IPS-15b (cell line): ENCODE results near the gene GNL2.
"Not testable (repeated sequence)": the region's sequence is repeated elsewhere in the genome, so short reads cannot be mapped to it uniquely, and the experiment has no call there.

Experiments used
- H3K27me3 ChIP-seq: one replicate; pipeline ENCODE4 v1.6.1; 2013; ENCODE audit warnings: low read length; ENCODE audit not compliant: control insufficient read depth, insufficient read depth
- H3K36me3 ChIP-seq: one replicate; pipeline ENCODE4 v1.6.1; 2013; ENCODE audit warnings: low read length; ENCODE audit not compliant: control insufficient read depth, insufficient read depth
- H3K4me1 ChIP-seq: one replicate; pipeline ENCODE4 v1.6.1; 2013; ENCODE audit warnings: mild to moderate bottlenecking, low read length; ENCODE audit not compliant: control insufficient read depth, insufficient read depth
- H3K4me3 ChIP-seq: one replicate; pipeline ENCODE4 v1.5.1; 2013; ENCODE audit warnings: low read depth, low read length
- H3K9ac ChIP-seq: one replicate; pipeline ENCODE4 v1.6.1; 2013; ENCODE audit warnings: low read depth, mild to moderate bottlenecking, low read length
- H3K9me3 ChIP-seq: one replicate; pipeline ENCODE4 v1.6.1; 2013; ENCODE audit warnings: mild to moderate bottlenecking, low read length; ENCODE audit not compliant: control insufficient read depth, insufficient read depth

Gene GNL2

DNA sequence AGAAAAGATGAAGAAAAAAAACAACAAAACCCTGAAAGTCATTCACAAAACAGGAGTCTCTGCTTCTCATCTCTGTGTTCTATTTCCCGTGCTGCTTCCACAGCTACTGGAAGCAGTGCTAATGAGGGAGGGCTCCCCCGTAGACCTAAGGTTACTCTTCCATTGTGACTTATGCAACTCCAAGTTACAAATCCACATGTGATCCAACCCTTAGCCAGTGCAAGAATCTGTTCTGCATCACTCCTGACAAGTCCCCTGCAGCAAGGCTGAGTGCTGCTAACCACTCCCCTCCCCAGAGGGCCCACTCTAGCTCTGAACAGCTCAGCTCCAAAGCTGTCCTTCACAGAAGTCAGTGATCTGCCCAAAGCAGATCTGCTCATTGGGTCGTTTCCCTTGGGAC, 28.7 kb downstream of the GNL2 start:
- H3K27me3 ChIP-seq: no peaks in the 10 kb centered on the region
- no peaks in the 10 kb centered on the region for H3K9me3 ChIP-seq
- peaks cover 42% of the 10 kb centered on the region for H3K36me3 ChIP-seq
- H3K9ac ChIP-seq: no peak overlapping the region
- H3K4me3 ChIP-seq: no peak overlapping the region
- H3K4me1 ChIP-seq: no peaks in the 10 kb centered on the region

DNA sequence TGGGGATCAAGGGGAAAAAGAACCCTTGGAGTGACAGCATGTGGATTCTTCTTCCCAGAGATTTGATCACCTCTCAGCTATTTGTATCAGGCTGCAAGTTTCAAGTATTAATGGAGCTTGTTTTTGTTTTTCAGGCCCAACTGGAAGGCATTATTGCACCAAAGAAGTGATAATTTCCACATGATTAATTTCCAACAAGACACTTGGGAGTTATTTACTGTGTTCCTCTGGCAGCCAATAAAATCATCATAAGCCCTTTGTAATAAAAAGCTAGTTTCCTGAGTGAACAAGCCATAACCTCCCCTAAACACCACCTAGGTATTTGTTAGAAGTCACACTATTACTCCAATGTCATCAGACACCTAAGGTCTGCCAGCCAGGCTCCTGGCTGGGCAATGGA, 30.8 kb downstream of the GNL2 start:
- Histone ChIP-seq H3K4me1 (no peaks in the 10 kb centered on the region), H3K9ac (no peak overlapping the region), H3K9me3 (no peaks in the 10 kb centered on the region), H3K36me3 (peaks cover 30% of the 10 kb centered on the region), H3K27me3 (no peaks in the 10 kb centered on the region), H3K4me3 (no peak overlapping the region)

DNA sequence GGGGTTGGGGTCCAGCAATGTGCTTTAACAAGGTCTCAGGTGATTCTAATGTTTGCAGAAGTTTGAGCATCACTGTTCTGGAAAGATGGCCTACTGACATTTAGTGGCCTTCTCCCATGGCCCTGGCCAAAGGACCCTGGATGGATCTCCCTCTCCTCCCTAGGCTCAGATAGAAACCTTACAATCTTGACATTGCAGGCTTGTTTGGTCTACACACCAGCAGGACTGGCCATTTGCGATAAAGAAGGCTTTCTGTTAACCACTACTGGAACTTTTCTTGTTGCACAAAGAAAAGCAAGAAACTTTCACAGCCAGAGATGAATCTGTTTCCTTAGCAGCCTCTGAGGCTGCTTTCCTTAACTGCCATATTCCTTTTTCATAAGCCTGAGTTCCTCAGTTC, 32.8 kb downstream of the GNL2 start:
- Histone ChIP-seq H3K4me3 (no peak overlapping the region), H3K9ac (no peak overlapping the region), H3K27me3 (no peaks in the 10 kb centered on the region), H3K9me3 (no peaks in the 10 kb centered on the region), H3K4me1 (no peaks in the 10 kb centered on the region), H3K36me3 (peaks cover 23% of the 10 kb centered on the region)

DNA sequence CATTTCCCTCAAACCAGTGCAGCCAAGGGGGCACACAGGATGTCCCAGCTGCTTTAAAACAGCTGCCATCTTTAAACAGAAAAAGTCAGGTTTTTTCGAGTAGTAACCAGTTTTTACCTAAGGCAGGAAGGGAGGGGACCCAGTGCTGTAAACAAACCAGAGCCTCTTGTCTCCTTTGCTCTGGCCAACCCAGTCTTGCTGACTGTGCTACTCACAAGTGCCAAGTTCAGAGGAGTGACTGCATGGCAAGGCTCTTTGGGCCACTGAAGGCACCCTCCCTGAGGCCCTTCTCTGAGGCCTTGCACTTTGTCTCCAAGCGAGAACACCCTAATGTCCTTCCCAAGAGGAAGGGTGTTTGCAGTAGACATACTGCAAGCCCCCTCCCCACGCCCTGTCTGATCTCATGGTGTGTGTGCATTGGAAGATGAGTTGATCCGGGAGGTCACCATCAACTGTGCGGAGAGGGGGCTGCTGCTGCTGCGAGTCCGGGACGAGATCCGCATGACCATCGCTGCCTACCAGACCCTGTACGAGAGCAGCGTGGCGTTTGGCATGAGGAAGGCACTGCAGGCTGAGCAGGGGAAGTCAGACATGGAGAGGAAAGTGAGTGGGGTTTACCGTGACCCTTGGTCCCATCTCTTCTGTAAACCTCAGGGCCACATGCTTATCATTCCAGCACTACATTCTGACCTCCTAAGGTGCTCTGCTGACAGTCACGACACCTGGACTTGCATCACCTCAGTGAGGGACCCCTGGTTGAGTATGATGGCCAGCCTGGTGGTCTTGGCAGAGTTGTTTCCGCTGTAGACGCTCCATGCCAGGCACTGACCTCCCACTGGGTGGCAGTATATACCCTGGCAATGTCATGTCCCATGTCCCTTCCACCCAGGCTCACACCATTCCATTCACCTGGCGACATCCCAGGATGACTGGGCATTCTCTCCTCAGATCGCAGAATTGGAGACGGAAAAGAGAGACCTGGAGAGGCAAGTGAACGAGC, 34.3 kb downstream of the GNL2 start:
- Histone ChIP-seq H3K4me1 (peaks cover 1% of the 10 kb centered on the region), H3K9me3 (no peaks in the 10 kb centered on the region), H3K9ac (no peak overlapping the region), H3K36me3 (peaks cover 9% of the 10 kb centered on the region), H3K4me3 (no peak overlapping the region), H3K27me3 (no peaks in the 10 kb centered on the region)

DNA sequence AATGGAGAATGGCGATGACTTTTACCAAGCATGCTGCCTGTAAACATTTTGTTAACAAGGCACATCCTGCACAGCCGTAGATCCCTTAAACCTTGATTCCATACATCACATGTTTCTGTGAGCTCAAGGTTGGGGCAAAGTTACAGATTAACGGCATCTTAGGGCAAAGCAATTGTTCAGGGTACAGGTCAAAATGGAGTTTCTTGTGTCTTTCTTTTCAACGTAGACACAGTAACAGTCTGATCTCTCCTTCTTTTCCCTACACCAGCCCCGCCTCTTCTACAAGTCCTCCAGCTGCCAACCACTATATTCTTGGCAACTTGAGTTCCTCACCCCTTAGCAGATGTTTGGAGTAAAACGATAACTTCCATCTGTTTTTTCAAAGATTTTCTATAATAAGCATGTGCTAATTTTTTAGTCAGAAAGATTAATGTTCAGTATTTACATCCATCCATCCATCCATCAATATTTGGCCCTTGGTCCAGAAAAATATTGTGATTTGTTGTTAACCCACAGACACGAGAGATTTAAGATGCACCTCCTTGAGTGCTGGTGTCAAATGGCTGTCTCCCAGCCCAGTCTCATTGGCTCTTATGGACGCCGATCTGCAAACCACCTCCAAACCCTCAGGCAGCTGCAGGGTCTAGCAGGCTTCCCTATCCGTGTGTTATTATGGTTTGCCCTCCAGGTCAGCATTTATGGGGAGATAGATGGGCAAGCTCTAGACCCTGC, 35.2 kb downstream of the GNL2 start:
- Histone ChIP-seq H3K4me3 (no peak overlapping the region), H3K9ac (no peak overlapping the region), H3K27me3 (no peaks in the 10 kb centered on the region), H3K4me1 (peaks cover 2% of the 10 kb centered on the region), H3K36me3 (peaks cover 4% of the 10 kb centered on the region), H3K9me3 (no peaks in the 10 kb centered on the region)

DNA sequence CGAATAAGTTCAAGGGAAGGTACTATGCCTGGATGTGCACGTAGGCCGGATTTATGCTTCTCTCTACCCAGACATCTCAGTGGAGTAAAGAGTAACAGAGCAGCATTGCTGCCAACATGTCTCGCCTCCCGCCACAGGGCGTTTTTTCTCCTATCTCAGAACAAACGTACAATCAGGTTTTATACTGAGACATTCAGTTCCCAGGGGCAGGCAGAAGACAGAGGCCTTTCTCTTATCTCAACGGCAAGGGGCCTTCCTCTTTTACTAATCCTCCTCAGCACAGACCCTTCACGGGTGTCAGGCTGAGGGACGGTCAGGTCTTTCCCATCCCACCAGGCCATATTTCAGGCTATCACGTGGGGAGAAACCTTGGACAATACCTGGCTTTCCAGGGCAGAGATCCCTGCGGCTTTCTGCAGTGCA, 35.8 kb downstream of the GNL2 start:
- not testable (repeated sequence) for H3K36me3 ChIP-seq, H3K27me3 ChIP-seq, H3K9me3 ChIP-seq, H3K9ac ChIP-seq, H3K4me1 ChIP-seq, H3K4me3 ChIP-seq

DNA sequence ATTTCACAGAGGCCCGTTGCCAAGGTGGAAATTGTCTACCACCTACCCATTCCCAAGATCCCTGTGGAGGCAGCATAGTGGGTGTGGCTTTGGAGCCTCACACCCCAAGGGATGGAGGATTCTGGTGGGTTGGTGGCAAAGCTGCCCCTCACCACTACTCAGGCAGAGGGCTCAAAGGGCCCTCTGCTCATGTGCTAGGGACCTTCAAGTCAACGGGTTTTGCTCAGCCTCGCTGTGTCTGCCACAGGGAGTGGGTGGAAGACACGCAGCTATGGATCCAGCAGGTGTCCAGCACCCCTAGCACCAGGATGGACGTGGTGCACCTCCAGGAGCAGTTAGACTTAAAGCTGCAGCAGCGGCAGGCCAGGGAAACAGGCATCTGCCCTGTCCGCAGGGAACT, 36.7 kb downstream of the GNL2 start:
- H3K9ac ChIP-seq: no peak overlapping the region
- peaks cover 2% of the 10 kb centered on the region for H3K4me1 ChIP-seq
- no peaks in the 10 kb centered on the region for H3K27me3 ChIP-seq
- H3K9me3 ChIP-seq: no peaks in the 10 kb centered on the region
- peaks cover 4% of the 10 kb centered on the region for H3K36me3 ChIP-seq
- no peak overlapping the region for H3K4me3 ChIP-seq

DNA sequence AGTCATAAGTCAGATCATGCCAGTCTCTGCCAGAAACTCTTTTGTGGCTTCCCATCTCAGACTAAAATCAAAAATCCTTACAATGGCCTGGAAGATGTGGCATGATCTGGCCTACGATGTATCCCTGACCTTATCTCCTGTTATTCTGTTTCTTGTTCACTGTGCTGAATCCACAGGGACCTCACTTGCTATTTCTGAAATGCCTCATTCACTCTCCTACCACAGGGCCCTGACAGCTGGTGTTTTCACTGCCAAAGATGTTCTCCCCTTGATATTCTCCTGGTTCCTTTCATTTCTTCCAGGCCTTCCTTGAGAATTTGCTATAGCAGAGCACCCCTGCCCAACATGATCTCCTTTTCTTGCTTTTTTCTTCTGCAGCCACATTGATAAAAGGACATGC, 37.3 kb downstream of the GNL2 start:
- H3K36me3 ChIP-seq: peaks cover 4% of the 10 kb centered on the region
- no peaks in the 10 kb centered on the region for H3K9me3 ChIP-seq
- peaks cover 2% of the 10 kb centered on the region for H3K4me1 ChIP-seq
- no peak overlapping the region for H3K4me3 ChIP-seq
- H3K9ac ChIP-seq: no peak overlapping the region
- H3K27me3 ChIP-seq: no peaks in the 10 kb centered on the region

DNA sequence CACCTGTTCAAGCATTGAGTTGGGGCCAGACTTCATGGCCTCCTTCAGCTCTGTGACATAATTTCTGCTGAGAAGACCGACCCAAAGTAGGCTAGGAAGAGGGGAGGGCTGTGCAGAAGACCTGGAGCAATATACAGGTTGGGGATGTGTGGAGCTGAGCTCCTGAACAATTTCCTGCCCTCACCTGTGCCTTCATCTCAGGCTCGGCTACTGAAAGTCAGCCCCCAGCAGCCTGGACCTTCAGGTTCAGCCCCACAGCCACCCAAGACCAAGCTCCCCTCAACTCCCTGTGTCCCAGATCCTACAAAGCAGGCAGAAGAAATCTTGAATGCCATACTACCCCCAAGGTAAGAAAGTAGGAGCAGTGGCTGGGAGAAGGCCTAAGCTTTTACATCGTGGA, 38.3 kb downstream of the GNL2 start:
- Histone ChIP-seq H3K4me3 (peak overlapping the region; percentile 62), H3K36me3 (peaks cover 4% of the 10 kb centered on the region), H3K9ac (peak overlapping the region; percentile 42), H3K27me3 (no peaks in the 10 kb centered on the region), H3K9me3 (no peaks in the 10 kb centered on the region), H3K4me1 (peaks cover 6% of the 10 kb centered on the region)

DNA sequence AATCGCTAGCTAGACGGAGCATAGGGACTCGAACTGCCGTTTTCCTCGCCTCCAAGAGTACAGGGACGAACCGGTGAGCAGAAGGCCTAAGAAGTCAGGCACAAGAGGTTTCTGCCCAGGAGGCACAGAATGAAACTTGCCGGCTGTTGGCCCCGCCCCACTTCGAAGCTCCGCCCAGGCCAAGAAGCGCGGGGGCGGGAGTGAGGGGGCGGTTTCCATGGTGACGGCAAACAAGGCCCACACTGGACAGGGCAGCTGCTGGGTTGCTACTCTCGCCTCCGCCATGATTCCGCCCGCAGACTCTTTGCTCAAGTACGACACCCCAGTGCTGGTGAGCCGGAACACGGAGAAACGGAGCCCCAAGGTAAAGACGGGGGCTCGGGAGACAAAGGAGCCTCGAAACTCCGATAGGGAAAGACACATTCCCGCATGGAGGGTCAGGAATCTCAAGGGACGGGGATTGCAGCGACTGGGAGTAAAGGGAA, 39.0 kb downstream of the GNL2 start, which contains the start of gene DNALI1:
DNALI1 (plus strand) TSS at position 229 of the 485 bp plus-strand sequence; CDS start at position 284, 55 bp downstream.
- Histone ChIP-seq H3K36me3 (no peaks in the 10 kb centered on the region), H3K27me3 (no peaks in the 10 kb centered on the region), H3K9me3 (no peaks in the 10 kb centered on the region), H3K4me3 (peak within 1 kb of the TSS; percentile 62), H3K4me1 (peaks cover 6% of the 10 kb centered on the region), H3K9ac (peak within 1 kb of the TSS; percentile 42)

DNA sequence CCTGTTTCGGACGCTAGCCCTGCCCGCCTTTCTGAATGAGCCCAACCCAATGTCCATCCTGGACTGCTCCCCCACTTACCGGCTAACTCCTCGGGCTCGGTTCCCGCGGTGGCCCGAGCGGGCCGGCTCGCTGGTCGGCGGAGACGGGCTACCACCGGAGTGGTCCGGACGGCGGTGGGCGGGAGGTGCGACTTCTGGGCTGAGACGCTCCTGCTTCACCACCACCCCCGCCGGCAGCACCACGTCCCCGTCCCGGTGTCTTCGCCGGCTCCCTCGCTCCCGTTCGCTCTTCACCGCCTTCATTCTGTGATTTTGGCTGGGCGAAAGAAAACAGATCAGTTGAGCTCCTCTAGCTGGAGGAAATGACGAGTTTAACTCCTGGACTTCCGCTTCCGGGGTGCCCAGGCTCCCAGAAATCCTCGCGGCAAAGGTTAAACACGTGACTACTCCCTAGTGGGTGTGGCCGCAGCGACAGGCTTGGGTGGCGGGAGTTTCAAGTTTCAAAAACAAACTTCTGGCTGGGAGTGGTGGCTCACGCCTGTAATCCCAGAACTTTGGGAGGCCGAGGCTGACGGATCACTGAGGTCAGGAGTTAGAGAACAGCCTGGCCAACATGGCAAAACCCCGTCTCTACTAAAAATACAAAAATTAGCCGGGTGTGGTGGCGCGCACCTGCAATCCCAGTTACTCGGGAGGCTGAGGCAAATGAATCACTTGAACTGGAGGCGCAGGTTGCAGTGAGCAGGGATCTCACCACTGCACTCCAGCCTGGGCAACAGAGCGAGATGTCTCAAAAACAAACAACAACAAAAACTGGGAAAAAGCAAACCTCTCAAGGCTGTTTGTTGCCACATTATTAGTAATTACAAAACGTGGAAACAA, 41.6 kb downstream of the GNL2 start, which contains the start of gene SNIP1:
SNIP1 (minus strand) TSS at position 367 of the 882 bp plus-strand sequence; CDS start at position 303, 64 bp downstream.
- Histone ChIP-seq H3K27me3 (no peaks in the 10 kb centered on the region), H3K4me3 (peak within 1 kb of the TSS; percentile 93), H3K9me3 (no peaks in the 10 kb centered on the region), H3K36me3 (no peaks in the 10 kb centered on the region), H3K9ac (peak within 1 kb of the TSS; percentile 77), H3K4me1 (peaks cover 6% of the 10 kb centered on the region)
